ENCODE results near the gene FBXO41.

- TF ChIP-seq CTCF (IDR thresholded peaks at IDR 0.05; ENCODE audit: insufficient read depth, low read depth, low read length): no peak
- TF ChIP-seq EZH2 (IDR thresholded peaks at IDR 0.05; ENCODE audit: insufficient read depth, low read length): no peak
Observed at GRCh38 chr2:73323551-73323950, 39.3 kb upstream of the FBXO41 start.

Data from astrocyte (in vitro differentiated cells and primary cell).